HS-5 (cell line): ENCODE measurements around the gene GPER1.
"Not testable (repeated sequence)": the region's sequence is repeated elsewhere in the genome, so short reads cannot be mapped to it uniquely, and the experiment has no call there.

Source experiments
- DNase-seq: peaks from one replicate; pipeline ENCODE4 v3.0.0-alpha.2; 2012; ENCODE audit warnings: low read depth

GPER1 gene

GRCh38 chr7:1103789-1104515 is 16.0 kb downstream of the GPER1 start:
- no peak for DNase-seq

GRCh38 chr7:1104516-1105179 is 16.7 kb downstream of the GPER1 start:
- DNase-seq: no peak

- no peak for DNase-seq
Observed at GRCh38 chr7:1105189-1105588, 17.3 kb downstream of the GPER1 start.

- DNase-seq: no peak
Observed at GRCh38 chr7:1106063-1106792, 18.3 kb downstream of the GPER1 start.

- no peak for DNase-seq
Observed at GRCh38 chr7:1106793-1107421, 19.0 kb downstream of the GPER1 start.

- DNase-seq: no peak
Observed at GRCh38 chr7:1108264-1108920, 20.5 kb downstream of the GPER1 start.

GRCh38 chr7:1109581-1110310 is 21.8 kb downstream of the GPER1 start:
- DNase-seq: no peak

- no peak for DNase-seq
Observed at GRCh38 chr7:1110358-1110757, 22.4 kb downstream of the GPER1 start.

GRCh38 chr7:1111156-1111555 is 23.2 kb downstream of the GPER1 start:
- no peak for DNase-seq

GRCh38 chr7:1112109-1112508 is 24.2 kb downstream of the GPER1 start:
- DNase-seq: no peak

GRCh38 chr7:1112625-1113547 is 25.0 kb downstream of the GPER1 start:
- no peak for DNase-seq

- no peak for DNase-seq
Observed at GRCh38 chr7:1113548-1113885, 25.6 kb downstream of the GPER1 start.

GRCh38 chr7:1114088-1114487 is 26.2 kb downstream of the GPER1 start:
- no peak for DNase-seq

GRCh38 chr7:1114505-1114904 is 26.6 kb downstream of the GPER1 start:
- DNase-seq: no peak

- DNase-seq: not testable (repeated sequence)
Observed at GRCh38 chr7:1115171-1116045, 27.5 kb downstream of the GPER1 start.

- DNase-seq: not testable (repeated sequence)
Observed at GRCh38 chr7:1116383-1117008, 28.6 kb downstream of the GPER1 start.

- no peak for DNase-seq
Observed at GRCh38 chr7:1117321-1117928, 29.5 kb downstream of the GPER1 start.

GRCh38 chr7:1119201-1119600 is 31.3 kb downstream of the GPER1 start:
- DNase-seq: no peak
